Measurements from ENCODE around the gene TAF11L8.
"Not testable (repeated sequence)": the region's sequence is repeated elsewhere in the genome, so short reads cannot be mapped to it uniquely, and the experiment has no call there.

The TAF11L8 gene

DNA sequence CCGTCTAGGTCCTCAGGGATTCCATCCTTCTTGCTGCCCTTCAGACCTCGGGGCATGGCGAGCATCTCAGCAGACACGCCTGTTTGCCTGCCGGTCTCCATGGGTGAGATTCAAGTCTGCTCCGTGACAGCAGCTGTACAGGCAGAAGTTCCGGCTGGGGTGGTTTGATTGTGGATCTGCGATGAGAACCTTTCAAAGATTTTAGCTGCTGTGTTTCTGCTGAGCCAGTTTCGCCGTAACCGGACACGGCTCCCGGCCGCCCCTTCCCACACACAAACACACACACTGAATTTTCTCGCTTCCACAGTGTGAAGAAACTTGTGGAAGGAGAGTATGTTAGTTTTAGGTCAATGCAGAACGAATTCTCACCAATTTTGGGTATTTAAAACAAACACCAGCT, at the start of gene TAF11L8:
Gene TAF11L8 (minus strand): TSS at position 101 of the 400 bp plus-strand sequence.
- not testable (repeated sequence) for DNase-seq

- no peak for DNase-seq
Observed at GRCh38 chr5:17634160-17634559, 43.4 kb upstream of the TAF11L8 start, which contains the start of gene TAF11L14. Gene TAF11L14 (plus strand): TSS chr5:17634460.

GRCh38 chr5:17631788-17632187, 41.0 kb upstream of the TAF11L8 start, which contains the start of gene TAF11L13:
Gene TAF11L13 (plus strand): TSS chr5:17632088.
- DNase-seq: not testable (repeated sequence)

GRCh38 chr5:17625686-17626085, 34.9 kb upstream of the TAF11L8 start:
- DNase-seq: no peak

DNA sequence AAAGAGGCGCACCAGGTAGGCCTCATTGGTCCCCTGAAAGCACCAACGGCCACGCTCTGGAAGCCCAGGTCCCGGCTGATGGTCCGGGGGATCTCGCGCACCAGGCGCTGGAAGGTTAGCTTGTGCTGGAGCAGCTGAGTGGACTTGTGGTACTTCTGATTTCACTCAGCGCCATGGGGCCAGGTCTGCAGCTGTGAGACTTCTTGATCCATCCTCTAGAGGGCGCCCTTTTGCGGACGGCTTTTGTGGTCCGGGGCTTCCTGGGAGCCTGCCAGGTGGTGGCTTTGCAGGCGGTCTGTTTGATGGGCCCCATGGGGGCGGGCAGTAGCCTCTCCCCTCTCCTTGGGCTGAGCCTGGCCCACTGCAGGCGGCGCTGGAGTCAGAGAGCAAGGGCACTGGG, 29.9 kb upstream of the TAF11L8 start:
- no peak for DNase-seq

- no peak for DNase-seq
Observed at GRCh38 chr5:17619354-17619753, 28.6 kb upstream of the TAF11L8 start.

DNA sequence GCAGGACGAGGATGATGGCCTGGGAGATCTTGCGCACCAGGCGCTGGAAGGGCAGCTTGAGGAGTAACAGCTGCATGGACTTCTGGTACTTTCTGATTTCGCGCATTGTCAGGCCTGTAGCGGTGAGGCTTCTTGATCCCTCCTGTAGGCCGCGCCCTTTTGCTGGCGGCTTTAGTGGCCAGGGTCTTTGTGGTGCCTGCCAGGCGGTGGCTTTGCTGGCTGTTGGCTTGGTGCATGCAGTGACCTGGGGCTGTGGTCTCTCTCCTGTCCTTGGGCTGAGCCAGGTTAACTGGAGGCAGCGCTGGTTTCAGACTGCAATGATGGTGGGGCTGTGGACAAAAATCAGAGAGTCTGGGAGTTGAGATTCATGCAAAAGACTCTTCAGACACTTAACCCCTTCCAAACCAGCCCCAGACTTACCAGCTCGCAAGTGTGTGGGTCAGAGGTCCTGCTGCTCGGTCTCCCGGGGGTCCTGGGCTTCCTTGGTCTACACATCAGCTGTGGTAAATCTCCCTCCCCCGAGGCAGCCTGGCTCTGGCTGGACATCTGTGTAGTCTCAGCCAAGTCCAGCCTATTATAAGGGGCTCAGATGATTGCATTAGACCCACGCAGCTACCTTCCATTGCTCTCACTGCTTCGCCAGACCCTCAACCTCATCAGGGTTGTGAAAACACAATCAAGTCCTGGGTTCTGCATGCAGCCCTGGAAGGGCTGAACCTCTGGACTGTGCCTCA, 24.3 kb upstream of the TAF11L8 start:
- DNase-seq: no peak

GRCh38 chr5:17610092-17610491, 19.3 kb upstream of the TAF11L8 start, which contains the start of gene TAF11L12:
Gene TAF11L12 (plus strand): TSS chr5:17610392.
- DNase-seq: not testable (repeated sequence)

DNA sequence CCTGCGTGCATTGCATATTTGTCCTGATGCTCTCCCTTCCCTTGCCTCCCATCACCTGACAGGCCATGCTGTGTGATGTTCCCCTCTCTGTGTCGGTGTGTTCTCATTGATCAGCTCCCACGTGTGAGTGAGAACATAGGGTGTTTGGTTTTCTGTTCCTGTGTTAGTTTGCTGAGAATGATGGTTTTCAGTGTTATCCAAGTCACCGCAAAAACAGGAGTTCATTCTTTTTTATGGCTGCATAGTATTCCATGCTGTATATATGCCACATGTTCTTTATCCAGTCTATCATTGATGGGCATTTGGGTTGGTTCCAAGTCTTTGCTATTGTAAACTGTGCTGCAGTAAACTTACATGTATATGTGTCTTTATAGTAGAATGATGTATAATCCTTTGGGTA, 16.7 kb upstream of the TAF11L8 start:
- not testable (repeated sequence) for DNase-seq

DNA sequence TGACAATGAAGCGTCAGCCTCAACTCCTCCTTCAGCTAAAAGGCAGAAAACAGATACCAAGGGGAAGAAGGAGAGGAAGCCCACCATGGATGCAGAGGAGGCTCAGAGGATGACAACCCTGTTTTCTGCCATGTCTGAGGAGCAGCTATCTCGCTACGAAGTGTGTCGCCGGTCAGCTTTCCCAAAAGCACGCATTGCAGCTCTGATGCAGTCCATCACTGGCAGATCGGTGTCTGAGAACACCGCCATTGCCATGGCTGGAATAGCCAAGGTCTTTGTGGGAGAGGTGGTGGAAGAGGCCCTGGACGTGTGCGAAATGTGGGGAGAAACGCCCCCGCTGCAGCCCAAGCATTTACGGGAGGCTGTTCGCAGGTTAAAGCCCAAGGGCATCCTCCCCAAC, 14.2 kb upstream of the TAF11L8 start:
- no peak for DNase-seq

DNA sequence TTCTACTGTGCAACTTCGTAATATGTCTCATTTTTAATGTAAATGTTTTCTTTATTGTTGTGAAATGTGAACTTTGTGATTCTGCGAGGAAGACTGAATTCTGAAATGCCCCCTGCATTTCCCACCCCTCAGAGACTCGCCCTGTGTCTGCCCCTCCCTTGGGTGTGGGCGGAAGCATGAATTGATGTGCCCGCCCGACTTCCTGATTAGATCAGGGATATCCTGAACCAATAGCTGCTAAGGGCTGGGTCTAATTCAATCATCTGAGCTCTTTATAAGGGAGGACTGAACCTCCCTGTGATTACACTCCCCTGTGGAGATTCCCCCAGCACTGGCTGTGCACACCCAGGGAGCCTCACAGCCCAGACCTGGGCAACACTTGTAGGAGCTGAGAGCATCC, 13.1 kb upstream of the TAF11L8 start, which contains the start of gene TAF11L11:
Gene TAF11L11 (plus strand): TSS at position 304 of the 400 bp plus-strand sequence.
- not testable (repeated sequence) for DNase-seq

DNA sequence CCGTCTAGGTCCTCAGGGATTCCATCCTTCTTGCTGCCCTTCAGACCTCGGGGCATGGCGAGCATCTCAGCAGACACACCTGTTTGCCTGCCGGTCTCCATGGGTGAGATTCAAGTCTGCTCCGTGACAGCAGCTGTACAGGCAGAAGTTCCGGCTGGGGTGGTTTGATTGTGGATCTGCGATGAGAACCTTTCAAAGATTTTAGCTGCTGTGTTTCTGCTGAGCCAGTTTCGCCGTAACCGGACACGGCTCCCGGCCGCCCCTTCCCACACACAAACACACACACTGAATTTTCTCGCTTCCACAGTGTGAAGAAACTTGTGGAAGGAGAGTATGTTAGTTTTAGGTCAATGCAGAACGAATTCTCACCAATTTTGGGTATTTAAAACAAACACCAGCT, 7.0 kb upstream of the TAF11L8 start, which contains the start of gene TAF11L10:
Gene TAF11L10 (minus strand): TSS at position 101 of the 400 bp plus-strand sequence.
- not testable (repeated sequence) for DNase-seq

GRCh38 chr5:17594255-17594654, 3.5 kb upstream of the TAF11L8 start, which contains the start of gene TAF11L9:
Gene TAF11L9 (minus strand): TSS chr5:17594394.
- DNase-seq: not testable (repeated sequence)

DNA sequence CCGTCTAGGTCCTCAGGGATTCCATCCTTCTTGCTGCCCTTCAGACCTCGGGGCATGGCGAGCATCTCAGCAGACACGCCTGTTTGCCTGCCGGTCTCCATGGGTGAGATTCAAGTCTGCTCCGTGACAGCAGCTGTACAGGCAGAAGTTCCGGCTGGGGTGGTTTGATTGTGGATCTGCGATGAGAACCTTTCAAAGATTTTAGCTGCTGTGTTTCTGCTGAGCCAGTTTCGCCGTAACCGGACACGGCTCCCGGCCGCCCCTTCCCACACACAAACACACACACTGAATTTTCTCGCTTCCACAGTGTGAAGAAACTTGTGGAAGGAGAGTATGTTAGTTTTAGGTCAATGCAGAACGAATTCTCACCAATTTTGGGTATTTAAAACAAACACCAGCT, 5.1 kb downstream of the TAF11L8 start, which contains the start of gene TAF11L7:
Gene TAF11L7 (minus strand): TSS at position 101 of the 400 bp plus-strand sequence.
- DNase-seq: not testable (repeated sequence)
